GM21619 (cell line): ENCODE measurements around the gene GRK5.
"Not testable (repeated sequence)": the region's sequence is repeated elsewhere in the genome, so short reads cannot be mapped to it uniquely, and the experiment has no call there.

Experiments
- ATAC-seq: cut with Tn5 transposase; IDR thresholded peaks from one replicate; pipeline ENCODE4 v1.9.1; 2021; ENCODE audit not compliant: unreplicated experiment

GRK5 gene

GRCh38 chr10:119221201-119221600, 13.8 kb downstream of the GRK5 start:
- ATAC-seq: no peak

GRCh38 chr10:119221666-119222065, 14.3 kb downstream of the GRK5 start:
- peak; percentile 56 for ATAC-seq

- no peak for ATAC-seq
Observed at GRCh38 chr10:119222537-119222936, 15.2 kb downstream of the GRK5 start.

- ATAC-seq: no peak
Observed at GRCh38 chr10:119222966-119223386, 15.6 kb downstream of the GRK5 start.

- no peak for ATAC-seq
Observed at GRCh38 chr10:119225083-119225658, 17.8 kb downstream of the GRK5 start.

- ATAC-seq: no peak
Observed at GRCh38 chr10:119227825-119228224, 20.5 kb downstream of the GRK5 start.

- ATAC-seq: no peak
Observed at GRCh38 chr10:119231654-119232053, 24.3 kb downstream of the GRK5 start.

- ATAC-seq: not testable (repeated sequence)
Observed at GRCh38 chr10:119232439-119232838, 25.1 kb downstream of the GRK5 start.

GRCh38 chr10:119233123-119233820, 25.9 kb downstream of the GRK5 start:
- no peak for ATAC-seq

- no peak for ATAC-seq
Observed at GRCh38 chr10:119233821-119234220, 26.4 kb downstream of the GRK5 start.

GRCh38 chr10:119235356-119235755, 28.0 kb downstream of the GRK5 start:
- ATAC-seq: peak; percentile 42

GRCh38 chr10:119237722-119238436, 30.5 kb downstream of the GRK5 start:
- no peak for ATAC-seq

- no peak for ATAC-seq
Observed at GRCh38 chr10:119238577-119238976, 31.2 kb downstream of the GRK5 start.

GRCh38 chr10:119239015-119239414, 31.6 kb downstream of the GRK5 start:
- ATAC-seq: not testable (repeated sequence)

- ATAC-seq: not testable (repeated sequence)
Observed at GRCh38 chr10:119239630-119240029, 32.3 kb downstream of the GRK5 start.

GRCh38 chr10:119241066-119241465, 33.7 kb downstream of the GRK5 start:
- ATAC-seq: no peak

- no peak for ATAC-seq
Observed at GRCh38 chr10:119242186-119242585, 34.8 kb downstream of the GRK5 start.

- no peak for ATAC-seq
Observed at GRCh38 chr10:119243488-119243887, 36.1 kb downstream of the GRK5 start.

- ATAC-seq: no peak
Observed at GRCh38 chr10:119243967-119244366, 36.6 kb downstream of the GRK5 start.

- no peak for ATAC-seq
Observed at GRCh38 chr10:119245272-119245671, 37.9 kb downstream of the GRK5 start.

GRCh38 chr10:119246862-119247549, 39.6 kb downstream of the GRK5 start:
- ATAC-seq: no peak

GRCh38 chr10:119247550-119247894, 40.2 kb downstream of the GRK5 start:
- ATAC-seq: no peak
